Measurements from ENCODE around the gene ZCCHC2.

Gene ZCCHC2

DNA sequence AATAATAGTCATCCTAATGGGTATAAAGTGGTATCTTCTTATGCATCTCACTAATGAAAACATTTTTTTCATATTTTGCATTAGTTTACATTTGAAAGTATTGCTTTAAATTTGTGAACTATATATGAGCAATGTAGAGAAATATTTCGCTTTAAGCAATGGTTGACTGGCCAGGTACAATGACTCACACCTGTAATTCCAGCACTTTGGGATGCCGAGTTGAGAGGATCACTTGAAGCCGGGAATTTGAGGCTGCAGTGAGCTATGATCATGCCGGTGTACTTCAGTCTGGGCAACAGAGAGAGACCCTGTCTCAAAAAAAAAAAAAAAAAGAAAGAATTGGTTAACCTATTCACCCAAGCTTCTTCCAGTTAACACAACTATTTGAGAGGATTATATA, 15.1 kb downstream of the ZCCHC2 start:
- no peak for DNase-seq (ENCODE audit: low read depth in 1 of 2, low spot score in 1 of 2)

GRCh38 chr18:62538881-62539280, 16.1 kb downstream of the ZCCHC2 start:
- no peak for DNase-seq (ENCODE audit: low read depth in 1 of 2, low spot score in 1 of 2)

DNA sequence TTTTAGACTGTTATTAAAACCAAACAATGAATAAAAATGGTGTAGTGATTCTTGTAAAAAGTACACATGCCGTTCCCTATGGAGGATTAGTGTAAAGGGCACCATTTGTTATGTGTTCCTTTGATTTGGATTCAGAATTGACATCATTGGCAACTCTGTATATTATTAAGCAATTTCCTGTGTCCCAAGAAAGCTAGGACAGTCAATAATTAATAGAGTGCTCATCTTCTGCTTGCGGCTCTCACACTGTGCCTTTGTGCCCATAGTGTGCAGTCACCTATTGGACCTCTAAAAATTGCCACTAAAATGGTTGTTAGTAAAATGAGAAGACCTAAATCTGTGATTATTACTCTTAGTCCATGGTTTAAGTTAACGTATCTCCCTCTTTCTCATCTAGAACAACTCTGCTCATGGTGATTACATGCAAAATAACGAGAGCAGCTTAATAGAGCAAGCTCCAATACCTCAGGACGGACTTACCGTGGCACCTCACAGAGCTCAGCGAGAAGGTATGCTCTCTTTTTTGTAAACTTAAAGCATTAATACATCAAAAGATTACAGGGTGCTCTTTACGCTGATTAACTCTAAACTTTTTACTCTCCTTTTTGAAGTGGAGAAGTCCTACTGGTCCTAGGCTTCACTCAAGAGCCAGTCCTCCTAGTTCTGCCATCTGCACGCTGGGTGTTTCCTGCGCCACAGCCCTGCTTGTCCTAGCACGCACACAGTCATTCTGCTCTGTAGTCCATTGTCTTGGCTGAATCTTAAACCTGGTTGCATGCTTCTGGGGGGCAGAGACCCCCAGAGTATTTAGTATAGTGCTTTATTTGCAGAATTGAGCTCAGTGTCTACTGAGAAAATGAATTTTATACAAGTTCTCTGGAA, 16.7 kb downstream of the ZCCHC2 start:
- DNase-seq (ENCODE audit: low read depth in 1 of 2, low spot score in 1 of 2), result no peak

DNA sequence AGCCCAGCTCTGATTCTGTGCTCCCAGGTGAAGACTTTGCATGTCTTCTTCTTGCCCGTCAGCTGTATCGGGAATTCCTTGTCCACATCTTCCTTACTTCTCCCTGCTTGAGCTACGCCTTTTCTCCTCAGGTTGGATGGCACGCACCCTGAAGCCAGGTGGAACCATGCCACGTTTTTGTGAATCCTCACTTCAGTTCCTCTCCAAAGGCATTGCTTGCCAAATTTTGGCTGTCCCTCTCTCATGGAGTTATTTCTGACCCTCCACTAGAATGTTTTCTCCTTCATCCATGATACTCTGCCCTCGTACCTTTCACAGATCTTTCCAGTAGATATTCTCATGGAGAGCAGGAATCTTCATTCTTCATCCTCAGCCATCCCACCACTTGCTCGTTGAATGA, 20.2 kb downstream of the ZCCHC2 start:
- DNase-seq (ENCODE audit: low read depth in 1 of 2, low spot score in 1 of 2), result no peak

- DNase-seq (ENCODE audit: low read depth in 1 of 2, low spot score in 1 of 2), result no peak
These were observed 22.3 kb downstream of the ZCCHC2 start for GRCh38 chr18:62545098-62545497.

DNA sequence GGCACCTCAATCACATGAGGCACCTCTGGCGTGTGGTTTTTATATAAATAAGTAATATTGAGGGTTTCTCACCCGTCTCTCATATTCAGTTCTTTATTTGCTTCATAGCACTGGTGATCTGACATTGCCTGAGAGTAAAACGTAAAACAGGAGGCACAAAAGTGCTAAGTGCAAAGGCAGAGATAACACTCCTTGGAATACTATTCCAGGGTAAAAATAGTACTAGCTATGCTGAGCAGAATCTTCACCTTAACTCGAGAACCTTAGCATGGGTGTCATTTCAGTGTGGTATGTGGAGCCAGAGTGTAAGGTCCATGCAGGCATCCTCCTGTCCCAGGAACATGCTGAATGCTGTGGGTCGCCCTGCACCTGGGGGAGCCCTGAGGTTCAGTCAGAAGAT, 26.9 kb downstream of the ZCCHC2 start:
- DNase-seq (ENCODE audit: low read depth in 1 of 2, low spot score in 1 of 2), result no peak

DNA sequence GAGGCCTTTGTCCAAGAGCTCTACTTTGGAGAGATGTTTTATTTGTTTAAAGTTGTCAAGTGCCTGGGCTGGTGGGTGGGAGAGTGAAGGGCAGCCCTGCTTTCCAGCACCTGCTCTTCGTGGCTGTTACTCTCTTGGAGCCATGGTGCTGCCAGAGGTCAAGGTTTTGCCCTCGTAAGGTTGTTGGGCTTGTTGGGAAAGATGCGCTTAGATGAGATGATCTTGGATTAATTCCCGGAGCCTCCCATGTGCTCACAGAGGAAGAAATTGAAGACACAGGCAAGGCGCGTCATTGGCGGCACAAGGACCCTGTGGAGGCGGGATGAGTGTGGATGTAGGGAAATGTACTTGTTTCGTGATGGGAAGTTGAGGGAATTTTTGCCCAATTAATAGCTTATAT, 27.9 kb downstream of the ZCCHC2 start:
- no peak for DNase-seq (ENCODE audit: low read depth in 1 of 2, low spot score in 1 of 2)

- DNase-seq (ENCODE audit: low read depth in 1 of 2, low spot score in 1 of 2), result no peak
These were observed 29.2 kb downstream of the ZCCHC2 start for GRCh38 chr18:62551972-62552513.

GRCh38 chr18:62554061-62554815, 31.4 kb downstream of the ZCCHC2 start:
- DNase-seq (ENCODE audit: low read depth in 1 of 2, low spot score in 1 of 2), result no peak

DNA sequence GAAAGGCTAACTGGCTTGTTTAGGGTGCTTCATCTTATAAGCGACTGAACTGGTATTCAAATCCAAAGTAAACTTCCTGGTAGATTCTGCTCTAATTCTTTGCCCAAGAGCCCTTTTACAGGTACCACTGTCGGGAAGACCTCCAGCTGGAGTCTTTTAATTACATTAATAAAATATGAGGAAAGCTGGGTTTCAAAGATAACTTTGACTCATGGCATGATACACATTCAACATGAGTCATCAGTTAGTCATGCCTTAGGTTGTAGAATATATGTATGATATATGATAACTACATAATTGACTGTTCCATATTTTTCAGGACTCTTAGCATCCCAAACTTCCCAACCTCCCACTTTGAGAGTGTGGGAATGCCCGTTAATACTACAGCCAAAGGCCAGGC, 32.3 kb downstream of the ZCCHC2 start:
- no peak for DNase-seq (ENCODE audit: low read depth in 1 of 2, low spot score in 1 of 2)

- no peak for DNase-seq (ENCODE audit: low read depth in 1 of 2, low spot score in 1 of 2)
These were observed 33.6 kb downstream of the ZCCHC2 start for GRCh38 chr18:62556397-62556796.

GRCh38 chr18:62558015-62558663, 35.3 kb downstream of the ZCCHC2 start:
- no peak for DNase-seq (ENCODE audit: low read depth in 1 of 2, low spot score in 1 of 2)

GRCh38 chr18:62564044-62564443, 41.2 kb downstream of the ZCCHC2 start:
- DNase-seq (ENCODE audit: low read depth in 1 of 2, low spot score in 1 of 2), result no peak

DNA sequence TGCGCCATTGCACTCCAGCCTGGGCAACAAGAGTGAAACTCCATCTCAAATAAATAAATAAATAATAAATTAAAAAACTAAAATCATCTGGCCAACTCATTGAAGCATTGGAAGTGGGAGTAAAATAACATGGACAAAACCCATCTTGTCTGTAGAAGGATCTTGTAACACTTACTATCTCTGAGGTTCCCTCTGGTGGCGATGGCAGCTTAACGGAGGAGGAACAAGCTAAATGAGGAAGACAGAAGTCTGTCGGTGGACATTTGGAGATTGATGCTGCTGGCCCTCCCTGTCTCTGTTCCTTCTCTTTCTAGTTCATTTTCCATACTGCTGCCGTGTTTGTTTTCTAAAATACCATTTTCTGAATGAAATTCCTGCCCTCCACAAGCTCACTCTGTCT, 43.4 kb downstream of the ZCCHC2 start:
- no peak for DNase-seq (ENCODE audit: low read depth in 1 of 2, low spot score in 1 of 2)

- DNase-seq (ENCODE audit: low read depth in 1 of 2, low spot score in 1 of 2), result no peak
These were observed 44.0 kb downstream of the ZCCHC2 start for GRCh38 chr18:62566818-62567217.

DNA sequence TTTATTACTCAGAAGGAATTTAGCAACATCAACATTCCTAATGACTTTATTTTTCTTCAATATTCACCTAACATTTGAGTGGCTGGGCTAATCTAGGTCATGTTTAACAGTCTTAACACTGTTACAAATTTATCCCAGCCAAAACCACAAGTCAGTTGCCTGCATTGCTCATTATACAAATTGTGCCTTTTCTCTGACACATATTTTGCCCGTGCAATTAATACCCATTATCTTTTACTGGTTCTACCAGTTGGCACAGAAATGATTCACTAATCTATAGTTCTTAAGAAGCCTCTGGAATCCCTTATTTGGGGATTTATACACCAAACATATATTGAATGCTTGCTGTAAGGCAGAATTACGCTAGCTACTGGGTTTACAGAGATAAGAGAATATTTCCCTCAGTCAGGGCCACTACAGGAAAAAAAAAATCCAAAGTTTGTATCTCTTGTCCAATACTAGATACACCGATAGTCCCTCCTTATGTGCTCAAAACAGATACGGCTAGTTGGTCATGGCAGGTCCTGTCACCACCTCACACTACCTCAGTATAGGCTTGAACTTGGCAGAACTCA, 46.3 kb downstream of the ZCCHC2 start:
- DNase-seq (ENCODE audit: low read depth in 1 of 2, low spot score in 1 of 2), result no peak

- DNase-seq (ENCODE audit: low read depth in 1 of 2, low spot score in 1 of 2), result no peak
These were observed 48.2 kb downstream of the ZCCHC2 start for GRCh38 chr18:62571037-62571436.

GRCh38 chr18:62571648-62572047, 48.8 kb downstream of the ZCCHC2 start:
- DNase-seq (ENCODE audit: low read depth in 1 of 2, low spot score in 1 of 2), result no peak

- DNase-seq (ENCODE audit: low read depth in 1 of 2, low spot score in 1 of 2), result no peak
These were observed 49.6 kb downstream of the ZCCHC2 start for GRCh38 chr18:62572456-62572855.

GRCh38 chr18:62574776-62575175, 52.0 kb downstream of the ZCCHC2 start:
- no peak for DNase-seq (ENCODE audit: low read depth in 1 of 2, low spot score in 1 of 2)

- DNase-seq (ENCODE audit: low read depth in 1 of 2, low spot score in 1 of 2), result no peak
These were observed 53.4 kb downstream of the ZCCHC2 start for GRCh38 chr18:62576271-62576670.

Data from activated CD4-positive, alpha-beta T cell treated with anti-CD3 and anti-CD28 coated beads, Interleukin-2, amount 50 U/mL, for 24 hours (primary cell).